H9 (cell line): ENCODE measurements around the gene C1orf115. TPM values are rescaled to one million over a fixed set of nuclear protein-coding genes. Genes with fewer than 3 reads are reported as not detected.

ENCODE experiments used
- DNase-seq: peaks from one replicate; pipeline ENCODE4 v3.0.0-alpha.2; 2017
- H2AFZ ChIP-seq: one replicate; pipeline ENCODE4 v1.6.1; 2013; ENCODE audit warnings: mild to moderate bottlenecking, low read length, control low read depth, moderate library complexity
- H2AK5ac ChIP-seq: 2 replicates; pipeline ENCODE4 v1.6.1; 2013; ENCODE audit warnings: low read length, control low read depth, mixed read lengths; ENCODE audit not compliant: insufficient read length
- H2BK120ac ChIP-seq: one replicate; pipeline ENCODE4 v1.6.1; 2013; ENCODE audit warnings: low read depth, mild to moderate bottlenecking, low read length, control low read depth, inconsistent platforms; ENCODE audit not compliant: poor library complexity, severe bottlenecking
- H2BK12ac ChIP-seq: 2 replicates; pipeline ENCODE4 v1.6.1; 2013; ENCODE audit warnings: low read length, control low read depth, mixed read lengths, low read depth; ENCODE audit not compliant: insufficient read length
- H2BK15ac ChIP-seq: 2 replicates; pipeline ENCODE4 v1.6.1; 2013; ENCODE audit warnings: low read depth, low read length, control low read depth
- H2BK20ac ChIP-seq: one replicate; pipeline ENCODE4 v1.6.1; 2013; ENCODE audit warnings: low read depth, mild to moderate bottlenecking, low read length, control low read depth, inconsistent platforms; ENCODE audit not compliant: poor library complexity, severe bottlenecking
- H2BK5ac ChIP-seq: 2 replicates; pipeline ENCODE4 v1.6.1; 2013; ENCODE audit warnings: low read length, control low read depth, mixed read lengths; ENCODE audit not compliant: insufficient read length
- H3K14ac ChIP-seq: 2 replicates; pipeline ENCODE4 v1.6.1; 2013; ENCODE audit warnings: low read length, control low read depth; ENCODE audit not compliant: insufficient read depth
- H3K18ac ChIP-seq: 2 replicates; pipeline ENCODE4 v1.6.1; 2013; ENCODE audit warnings: low read depth, mild to moderate bottlenecking, mixed read lengths, low read length, control low read depth; ENCODE audit not compliant: insufficient read length
- H3K23ac ChIP-seq: 2 replicates; pipeline ENCODE4 v1.6.1; 2013; ENCODE audit warnings: low read length, control low read depth, mixed read lengths, low read depth; ENCODE audit not compliant: insufficient read length
- H3K23me2 ChIP-seq: 2 replicates; pipeline ENCODE4 v1.6.1; 2013; ENCODE audit warnings: low read depth, mild to moderate bottlenecking, mixed read lengths, low read length, control low read depth; ENCODE audit not compliant: insufficient read length, poor library complexity, severe bottlenecking
- H3K27ac ChIP-seq: 2 replicates; pipeline ENCODE4 v1.5.1; 2013; ENCODE audit warnings: low read length, control low read depth, mixed read lengths, low read depth; ENCODE audit not compliant: insufficient read length
- H3K27me3 ChIP-seq: 2 replicates; pipeline ENCODE4 v1.6.1; 2013; ENCODE audit warnings: low read length, control low read depth, inconsistent platforms; ENCODE audit not compliant: insufficient read depth
- H3K4ac ChIP-seq: 2 replicates; pipeline ENCODE4 v1.6.1; 2013; ENCODE audit warnings: low read depth, mild to moderate bottlenecking, control low read depth, inconsistent platforms, low read length, moderate library complexity
- H3K4me1 ChIP-seq: 2 replicates; pipeline ENCODE4 v1.6.1; 2013; ENCODE audit warnings: low read length, control low read depth, inconsistent platforms; ENCODE audit not compliant: insufficient read depth
- H3K4me2 ChIP-seq: 2 replicates; pipeline ENCODE4 v1.6.1; 2013; ENCODE audit warnings: low read length, control low read depth, mixed read lengths; ENCODE audit not compliant: insufficient read length, insufficient read depth
- H3K56ac ChIP-seq: 2 replicates; pipeline ENCODE4 v1.6.1; 2013; ENCODE audit warnings: low read depth, mild to moderate bottlenecking, mixed read lengths, low read length, control low read depth; ENCODE audit not compliant: insufficient read length
- H3K79me1 ChIP-seq: 2 replicates; pipeline ENCODE4 v1.6.1; 2013; ENCODE audit warnings: low read depth, mild to moderate bottlenecking, moderate library complexity, low read length, control low read depth, inconsistent platforms; ENCODE audit not compliant: insufficient read depth, poor library complexity, severe bottlenecking
- H3K79me2 ChIP-seq: 2 replicates; pipeline ENCODE4 v1.6.1; 2013; ENCODE audit warnings: low read length, control low read depth, inconsistent platforms; ENCODE audit not compliant: insufficient read depth
- H3K9ac ChIP-seq: 2 replicates; pipeline ENCODE4 v1.6.1; 2013; ENCODE audit warnings: low read length, control low read depth, mixed read lengths; ENCODE audit not compliant: insufficient read length; ENCODE audit errors: extremely low read depth
- H3K9me3 ChIP-seq: one replicate; pipeline ENCODE4 v1.6.1; 2013; ENCODE audit warnings: low read depth, low read length, inconsistent platforms; ENCODE audit not compliant: control insufficient read depth
- H3T11ph ChIP-seq: one replicate; pipeline ENCODE4 v1.6.1; 2013; ENCODE audit warnings: mild to moderate bottlenecking, low read length, control low read depth, inconsistent platforms
- H4K20me1 ChIP-seq: one replicate; pipeline ENCODE4 v1.6.1; 2013; ENCODE audit not compliant: control insufficient read depth, insufficient read length, insufficient read depth
- H4K5ac ChIP-seq: 2 replicates; pipeline ENCODE4 v1.6.1; 2013; ENCODE audit warnings: low read depth, mild to moderate bottlenecking, mixed read lengths, low read length, control low read depth; ENCODE audit not compliant: insufficient read length
- H4K8ac ChIP-seq: replicated peaks from 2 replicates; pipeline ENCODE4 v1.6.1; 2013; ENCODE audit warnings: low read length, control low read depth, mixed read lengths, low read depth; ENCODE audit not compliant: insufficient read length
- H4K91ac ChIP-seq: 2 replicates; pipeline ENCODE4 v1.6.1; 2013; ENCODE audit warnings: low read depth, mild to moderate bottlenecking, moderate library complexity, mixed read lengths, low read length, control low read depth; ENCODE audit not compliant: insufficient read length
- H3K27ac Mint-ChIP-seq, 3 experiments: 2 replicates in 2 of 3; 3 replicates in 1 of 3; pipeline ENCODE4 v1.8.0; 2020 to 2021; ENCODE audit warnings: mixed read lengths in 3 of 3, mild to moderate bottlenecking in 1 of 3, moderate library complexity in 1 of 3
- H3K27me3 Mint-ChIP-seq: 2 replicates; pipeline ENCODE4 v1.8.0; 2021; ENCODE audit warnings: low read depth, mild to moderate bottlenecking, moderate library complexity, mixed read lengths
- H3K36me3 Mint-ChIP-seq, 3 experiments: 2 replicates in 2 of 3; 3 replicates in 1 of 3; pipeline ENCODE4 v1.8.0; 2020 to 2021; ENCODE audit warnings: low read depth in 3 of 3, mixed read lengths in 3 of 3; ENCODE audit not compliant: insufficient read depth in 1 of 3
- H3K4me1 Mint-ChIP-seq, 2 experiments: 2 replicates each; pipeline ENCODE4 v1.8.0; 2020; ENCODE audit warnings: mixed read lengths in 2 of 2
- H3K4me3 Mint-ChIP-seq, 2 experiments: 2 replicates in 1 of 2; 3 replicates in 1 of 2; pipeline ENCODE4 v1.8.0; 2020 to 2021; ENCODE audit warnings: mild to moderate bottlenecking in 2 of 2, mixed read lengths in 2 of 2, moderate library complexity in 1 of 2
- H3K9me3 Mint-ChIP-seq, 2 experiments: 2 replicates in 1 of 2; 3 replicates in 1 of 2; pipeline ENCODE4 v1.8.0; 2020; ENCODE audit warnings: mild to moderate bottlenecking in 2 of 2, mixed read lengths in 2 of 2, moderate library complexity in 1 of 2
- total RNA-seq: library from RNA; stranded (reverse); gene quantifications from 2 replicates; pipeline ENCODE4 v1.2.1, GENCODE V29; 2021
- TF ChIP-seq, protein P1 (sequence below): fragments of 200-600 bp; sonication (generic); conservative IDR thresholded peaks from 3 replicates; pipeline ENCODE4 v1.8.0; 2021; ENCODE audit warnings: antibody characterized with exemption, mild to moderate bottlenecking

Gene C1orf115
- total RNA-seq, 1 experiment from 2014 or later, result 6.0 TPM

- Histone ChIP-seq H2BK15ac (no peak overlapping the region), H3K23me2 (no peaks in the 10 kb centered on the region), H3K14ac (no peak overlapping the region), H3K79me2 (no peaks in the 10 kb centered on the region), H2AK5ac (no peak overlapping the region), H2AFZ (no peak overlapping the region), H2BK20ac (no peak overlapping the region), H2BK12ac (no peak overlapping the region), H3K18ac (no peak overlapping the region), H3K4ac (no peak overlapping the region), H3K56ac (no peak overlapping the region), H4K8ac (no peak overlapping the region), H4K5ac (no peak overlapping the region), H4K20me1 (no peaks in the 10 kb centered on the region), H4K91ac (no peak overlapping the region), H3K23ac (no peak overlapping the region), H3K9me3 (no peaks in the 10 kb centered on the region), H3K9ac (no peak overlapping the region), H3K4me2 (no peak overlapping the region), H3K27ac (no peak overlapping the region), H2BK5ac (no peak overlapping the region), H2BK120ac (no peak overlapping the region), H3K27me3 (no peaks in the 10 kb centered on the region), H3T11ph (no peak overlapping the region), H3K4me1 (no peaks in the 10 kb centered on the region), H3K79me1 (no peaks in the 10 kb centered on the region)
- Mint-ChIP-seq H3K27me3 (peaks cover 2% of the 10 kb centered on the region; the same call in 1 of the 2 replicates), H3K9me3 (peaks cover 0 to 11% of the 10 kb centered on the region in 2 experiments), H3K4me1 (peaks cover 6% of the 10 kb centered on the region in 2 experiments), H3K4me3 (no peak overlapping the region), H3K36me3 (peaks cover 0 to 6% (median 0%) of the 10 kb centered on the region in 3 experiments; a peak in 2 of 7 replicates), H3K27ac (no peak overlapping the region)
- DNase-seq, result no peak
- TF ChIP-seq, protein P1, sequence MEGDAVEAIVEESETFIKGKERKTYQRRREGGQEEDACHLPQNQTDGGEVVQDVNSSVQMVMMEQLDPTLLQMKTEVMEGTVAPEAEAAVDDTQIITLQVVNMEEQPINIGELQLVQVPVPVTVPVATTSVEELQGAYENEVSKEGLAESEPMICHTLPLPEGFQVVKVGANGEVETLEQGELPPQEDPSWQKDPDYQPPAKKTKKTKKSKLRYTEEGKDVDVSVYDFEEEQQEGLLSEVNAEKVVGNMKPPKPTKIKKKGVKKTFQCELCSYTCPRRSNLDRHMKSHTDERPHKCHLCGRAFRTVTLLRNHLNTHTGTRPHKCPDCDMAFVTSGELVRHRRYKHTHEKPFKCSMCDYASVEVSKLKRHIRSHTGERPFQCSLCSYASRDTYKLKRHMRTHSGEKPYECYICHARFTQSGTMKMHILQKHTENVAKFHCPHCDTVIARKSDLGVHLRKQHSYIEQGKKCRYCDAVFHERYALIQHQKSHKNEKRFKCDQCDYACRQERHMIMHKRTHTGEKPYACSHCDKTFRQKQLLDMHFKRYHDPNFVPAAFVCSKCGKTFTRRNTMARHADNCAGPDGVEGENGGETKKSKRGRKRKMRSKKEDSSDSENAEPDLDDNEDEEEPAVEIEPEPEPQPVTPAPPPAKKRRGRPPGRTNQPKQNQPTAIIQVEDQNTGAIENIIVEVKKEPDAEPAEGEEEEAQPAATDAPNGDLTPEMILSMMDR, result no peak
Measured at GRCh38 chr1:220670365-220670764, 19.8 kb upstream of the C1orf115 start.
